ENCODE measurements around the gene NEDD4L. TPM values are rescaled to one million over a fixed set of nuclear protein-coding genes. Genes with fewer than 3 reads are reported as not detected.
"Not testable (repeated sequence)": the region's sequence is repeated elsewhere in the genome, so short reads cannot be mapped to it uniquely, and the experiment has no call there.

The NEDD4L gene
- total RNA-seq, 1 donor from 2014 or later: 9.7 TPM

GRCh38 chr18:58026857-58027256, 17.2 kb upstream of the NEDD4L start:
- DNase-seq (ENCODE audit: low read depth in 2 of 2): no peak

GRCh38 chr18:58027341-58027740, 16.7 kb upstream of the NEDD4L start:
- no peak for DNase-seq (ENCODE audit: low read depth in 2 of 2)

GRCh38 chr18:58028109-58028784, 15.8 kb upstream of the NEDD4L start:
- DNase-seq (ENCODE audit: low read depth in 2 of 2): no peak

- DNase-seq (ENCODE audit: low read depth in 2 of 2): no peak
Observed at GRCh38 chr18:58032233-58032632, 11.8 kb upstream of the NEDD4L start.

- DNase-seq (ENCODE audit: low read depth in 2 of 2): no peak
Observed at GRCh38 chr18:58033216-58033615, 10.8 kb upstream of the NEDD4L start.

- no peak for DNase-seq (ENCODE audit: low read depth in 2 of 2)
Observed at GRCh38 chr18:58034370-58034769, 9.7 kb upstream of the NEDD4L start.

GRCh38 chr18:58037163-58037562, 6.9 kb upstream of the NEDD4L start:
- no peak for DNase-seq (ENCODE audit: low read depth in 2 of 2)

- DNase-seq (ENCODE audit: low read depth in 2 of 2): no peak
Observed at GRCh38 chr18:58038063-58038462, 6.0 kb upstream of the NEDD4L start.

- DNase-seq (ENCODE audit: low read depth in 2 of 2): no peak
Observed at GRCh38 chr18:58041633-58042032, 2.4 kb upstream of the NEDD4L start.

GRCh38 chr18:58042826-58043490, 1.1 kb upstream of the NEDD4L start:
- peak; percentile 3 for DNase-seq (ENCODE audit: low read depth in 2 of 2)

- DNase-seq (ENCODE audit: low read depth in 2 of 2): peak; percentile 6 to 29
Observed at GRCh38 chr18:58044370-58045241, 580 bp downstream of the NEDD4L start.

- DNase-seq (ENCODE audit: low read depth in 2 of 2): peak; percentile 3 to 39
Observed at GRCh38 chr18:58045242-58046092, 1.4 kb downstream of the NEDD4L start.

- peak in 1 of 2 donors; percentile 8 for DNase-seq (ENCODE audit: low read depth in 2 of 2)
Observed at GRCh38 chr18:58046093-58046793, 2.2 kb downstream of the NEDD4L start.

- DNase-seq (ENCODE audit: low read depth in 2 of 2): no peak
Observed at GRCh38 chr18:58046794-58047555, 2.9 kb downstream of the NEDD4L start.

- no peak for DNase-seq (ENCODE audit: low read depth in 2 of 2)
Observed at GRCh38 chr18:58047556-58047882, 3.5 kb downstream of the NEDD4L start.

- DNase-seq (ENCODE audit: low read depth in 2 of 2): no peak
Observed at GRCh38 chr18:58048081-58048642, 4.1 kb downstream of the NEDD4L start.

GRCh38 chr18:58049000-58049688, 5.1 kb downstream of the NEDD4L start:
- DNase-seq (ENCODE audit: low read depth in 2 of 2): no peak

GRCh38 chr18:58050963-58051362, 6.9 kb downstream of the NEDD4L start:
- not testable (repeated sequence) for DNase-seq (ENCODE audit: low read depth in 2 of 2)
